NCI-H748 treated with DMSO at 0.1 percent for 48 hours (cell line): ENCODE measurements around the gene CDT1.
"Not testable (repeated sequence)": the region's sequence is repeated elsewhere in the genome, so short reads cannot be mapped to it uniquely, and the experiment has no call there.

Experiments
- DNase-seq: peaks from one replicate; lab custom pipeline; 2025; lab: John Stamatoyannopoulos, UW

Gene CDT1

GRCh38 chr16:88783391-88784073, 20.1 kb upstream of the CDT1 start:
- no peak for DNase-seq

GRCh38 chr16:88784074-88784855, 19.3 kb upstream of the CDT1 start:
- no peak for DNase-seq

DNA sequence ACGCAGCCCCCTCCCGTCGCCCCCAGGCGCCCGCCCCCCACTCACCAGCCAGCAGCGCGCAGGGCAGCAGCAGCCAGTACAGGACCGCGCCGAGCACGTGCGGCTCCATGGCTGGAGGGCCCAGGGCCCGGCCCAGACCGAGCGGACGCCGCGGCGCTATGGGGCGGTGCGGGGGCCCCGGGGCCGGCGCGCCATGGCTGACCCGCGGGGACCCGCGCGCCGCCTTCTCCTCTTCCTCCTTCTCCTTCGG, 18.8 kb upstream of the CDT1 start:
- DNase-seq, result no peak

- DNase-seq, result no peak
These were observed 18.3 kb upstream of the CDT1 start, which contains the start of gene PIEZO1 for GRCh38 chr16:88785106-88785924. TSS of gene PIEZO1 (minus strand) at chr16:88785220. CDS start at chr16:88784964, 256 bp downstream.

- DNase-seq, result no peak
These were observed 15.8 kb upstream of the CDT1 start for GRCh38 chr16:88787579-88788314.

DNA sequence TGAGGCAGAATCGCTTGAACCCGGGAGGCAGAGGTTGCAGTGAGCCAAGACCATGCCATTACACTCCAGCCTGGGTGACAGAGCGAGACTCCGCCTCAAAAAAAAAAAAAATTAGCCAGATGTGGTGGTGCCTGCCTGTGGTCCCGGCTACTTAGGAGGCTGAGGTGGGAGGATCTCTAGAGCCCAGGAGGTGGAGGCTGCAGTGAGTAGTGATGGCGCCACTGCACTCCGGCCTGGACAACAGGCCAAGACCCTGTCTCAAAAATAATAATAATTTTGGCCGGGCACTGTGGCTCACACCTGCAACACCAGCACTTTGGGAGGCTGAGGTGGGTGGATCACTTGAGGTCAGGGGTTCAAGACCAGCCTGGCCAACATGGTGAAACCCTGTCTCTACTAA, 14.8 kb upstream of the CDT1 start:
- not testable (repeated sequence) for DNase-seq

GRCh38 chr16:88789594-88789993, 14.0 kb upstream of the CDT1 start:
- no peak for DNase-seq

GRCh38 chr16:88790312-88791211, 13.0 kb upstream of the CDT1 start:
- no peak for DNase-seq

- DNase-seq, result no peak
These were observed 11.5 kb upstream of the CDT1 start for GRCh38 chr16:88792078-88792550.

DNA sequence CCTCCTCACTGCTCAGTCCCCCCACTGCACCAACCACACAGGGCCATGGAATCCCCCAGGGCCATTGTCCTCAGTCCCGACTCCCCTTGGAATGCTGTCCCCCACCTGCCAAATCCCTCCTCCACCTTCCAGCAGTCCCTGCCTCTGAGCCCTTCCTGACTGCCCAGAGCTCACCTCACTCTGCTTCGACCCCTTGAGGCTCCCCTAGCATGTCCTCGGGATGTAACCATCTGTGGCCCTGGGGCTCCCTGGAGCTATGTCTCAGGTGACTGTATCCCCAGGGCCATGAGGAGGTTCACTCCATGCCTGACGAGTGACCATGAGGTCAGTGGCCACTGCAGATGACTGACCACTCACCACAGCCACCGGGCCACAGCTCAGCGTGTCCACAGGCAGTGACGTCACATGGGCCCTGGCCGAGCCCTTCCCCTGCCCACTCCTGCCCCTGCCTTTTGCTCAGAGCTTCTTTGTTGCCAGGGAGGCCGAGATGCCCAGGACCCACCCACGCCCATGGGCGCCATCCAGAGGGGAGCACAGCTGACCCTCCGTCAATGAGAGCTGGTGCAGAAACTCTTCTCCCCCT, 10.8 kb upstream of the CDT1 start:
- DNase-seq, result no peak

GRCh38 chr16:88793251-88793954, 10.2 kb upstream of the CDT1 start:
- no peak for DNase-seq

DNA sequence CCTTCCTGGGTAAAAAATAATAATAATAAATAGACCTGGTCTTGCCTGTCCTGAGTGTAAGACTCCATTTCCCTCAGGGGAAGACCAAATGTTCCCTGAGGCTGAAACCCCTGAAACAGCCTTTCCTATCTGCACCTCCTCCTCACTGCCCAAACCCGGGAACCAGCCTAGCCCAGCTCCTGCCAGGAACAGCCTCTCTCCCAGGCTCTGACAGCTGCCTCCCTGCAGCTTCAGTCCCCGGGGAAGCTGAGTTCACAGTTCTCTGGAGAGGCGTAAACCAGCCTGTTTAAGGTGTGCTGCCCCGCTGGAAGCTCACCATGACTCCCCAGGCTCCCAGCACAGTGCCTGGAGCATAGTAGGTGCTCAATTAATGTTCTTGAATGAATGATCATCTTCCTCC, 7.3 kb upstream of the CDT1 start:
- DNase-seq, result no peak

- DNase-seq, result no peak
These were observed 5.5 kb upstream of the CDT1 start for GRCh38 chr16:88798073-88798472.

DNA sequence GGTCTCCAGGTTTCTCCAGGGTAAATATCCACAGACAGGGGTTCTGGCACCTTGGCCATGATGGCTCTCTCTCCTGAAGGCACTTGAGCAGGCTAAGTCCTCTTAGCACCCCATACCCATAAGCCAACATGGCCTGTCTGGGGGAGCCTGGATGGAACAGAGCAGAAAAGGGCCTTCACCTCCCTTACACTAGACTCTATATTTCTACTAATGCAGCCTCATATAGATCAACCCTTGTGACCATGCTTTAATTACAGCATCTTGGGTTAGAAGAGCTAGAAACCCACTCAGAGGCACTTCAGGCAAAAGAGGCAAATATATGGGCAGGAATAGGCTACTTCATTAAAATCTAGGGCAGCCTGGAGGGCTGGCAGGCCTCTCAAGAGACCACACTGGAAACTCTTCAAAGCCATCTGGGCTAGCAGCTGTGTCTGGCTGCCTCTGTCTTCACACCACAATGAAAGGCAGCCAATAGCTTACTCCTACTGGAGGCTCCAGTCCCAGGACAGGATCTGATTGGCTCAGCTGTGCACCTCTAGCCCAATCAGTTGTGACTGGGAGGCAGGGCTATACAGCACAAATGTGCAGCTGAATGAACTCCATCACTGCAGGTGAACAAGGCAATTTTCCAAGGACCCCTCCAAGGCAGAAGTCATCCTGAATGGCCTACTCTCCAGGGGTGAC, 4.7 kb upstream of the CDT1 start:
- no peak for DNase-seq

DNA sequence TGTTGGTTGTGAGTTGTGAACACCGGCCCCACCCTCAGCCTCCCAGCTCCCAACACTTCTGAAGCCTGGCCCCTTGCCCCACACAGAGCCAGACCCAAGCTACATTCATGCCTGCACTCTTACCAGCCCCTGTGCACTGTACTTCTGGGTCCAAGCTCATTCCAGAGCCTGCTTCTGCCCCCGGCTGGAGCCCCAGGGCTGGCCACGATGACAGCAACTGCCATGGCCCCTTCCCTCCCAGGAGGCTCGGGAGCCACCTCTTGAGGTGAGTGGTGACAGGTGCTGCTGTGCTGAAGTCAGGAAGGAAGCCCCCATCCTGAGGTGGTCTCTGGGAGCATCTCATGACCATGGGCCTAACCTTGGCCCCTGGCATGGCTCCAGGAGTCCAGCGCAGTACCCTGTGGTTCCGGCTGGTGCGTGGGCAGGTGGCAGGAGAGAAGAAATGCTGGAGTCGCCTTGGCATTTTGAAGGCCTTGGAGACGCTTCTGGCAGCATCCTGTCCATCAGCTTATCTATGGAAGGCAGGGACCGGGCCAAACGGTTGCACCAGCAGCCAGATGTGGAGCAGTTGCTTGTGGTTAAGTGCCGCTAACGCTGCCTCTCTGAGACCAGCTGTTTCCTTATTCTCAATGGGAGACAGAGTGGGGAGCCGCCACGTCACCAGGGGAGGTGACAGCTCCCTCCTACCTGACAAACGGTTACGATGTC, 3.9 kb upstream of the CDT1 start:
- no peak for DNase-seq

DNA sequence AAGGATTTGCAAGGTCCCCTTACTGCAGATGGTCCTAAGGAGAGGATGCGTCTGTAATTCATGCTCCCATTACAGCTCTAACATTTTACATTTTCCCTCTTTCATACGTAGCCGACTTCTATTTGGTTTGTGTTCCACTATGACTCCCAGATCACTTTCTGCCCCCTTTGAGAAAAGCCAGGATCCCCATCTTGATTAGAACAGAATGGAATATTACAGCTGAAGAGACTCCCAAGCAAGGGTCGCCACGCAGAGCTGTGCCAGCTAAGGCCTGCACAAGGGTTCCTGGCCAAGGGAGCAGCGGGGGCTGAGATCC, 3.4 kb upstream of the CDT1 start:
- no peak for DNase-seq

GRCh38 chr16:88804173-88804551, 573 bp downstream of the CDT1 start:
- DNase-seq, result no peak

- DNase-seq, result no peak
These were observed 1.2 kb downstream of the CDT1 start for GRCh38 chr16:88804552-88805339.
